HG02885 (cell line): ENCODE data around the gene GPR15LG.

Source experiments
- ATAC-seq: cut with Tn5 transposase; IDR thresholded peaks from one replicate; pipeline ENCODE4 v1.9.1; 2021; ENCODE audit warnings: mild to moderate bottlenecking; ENCODE audit not compliant: unreplicated experiment, poor library complexity

GPR15LG gene

GRCh38 chr10:84211566-84211965 is 38.0 kb downstream of the GPR15LG start:
- ATAC-seq, result no peak

GRCh38 chr10:84212014-84212413 is 38.4 kb downstream of the GPR15LG start:
- ATAC-seq, result no peak

GRCh38 chr10:84213076-84213475 is 39.5 kb downstream of the GPR15LG start:
- no peak for ATAC-seq

GRCh38 chr10:84214046-84214572 is 40.5 kb downstream of the GPR15LG start:
- no peak for ATAC-seq

GRCh38 chr10:84214612-84215235 is 41.1 kb downstream of the GPR15LG start:
- ATAC-seq, result peak; percentile 90

- ATAC-seq, result no peak
Measured at GRCh38 chr10:84216834-84217233, 43.2 kb downstream of the GPR15LG start.

- ATAC-seq, result no peak
Measured at GRCh38 chr10:84217746-84218145, 44.1 kb downstream of the GPR15LG start.

GRCh38 chr10:84221916-84222315 is 48.3 kb downstream of the GPR15LG start:
- ATAC-seq, result no peak

- ATAC-seq, result no peak
Measured at GRCh38 chr10:84224411-84225028, 50.9 kb downstream of the GPR15LG start.

- ATAC-seq, result no peak
Measured at GRCh38 chr10:84225427-84226173, 52.0 kb downstream of the GPR15LG start, which contains the start of gene LRIT2. TSS of gene LRIT2 (minus strand) at chr10:84225544. CDS start at chr10:84225520, 24 bp downstream.

GRCh38 chr10:84226616-84227015 is 53.0 kb downstream of the GPR15LG start:
- no peak for ATAC-seq

GRCh38 chr10:84227810-84228209 is 54.2 kb downstream of the GPR15LG start:
- ATAC-seq, result no peak

- ATAC-seq, result no peak
Measured at GRCh38 chr10:84230359-84230758, 56.8 kb downstream of the GPR15LG start.

GRCh38 chr10:84232376-84232775 is 58.8 kb downstream of the GPR15LG start:
- ATAC-seq, result no peak

GRCh38 chr10:84233940-84234339 is 60.3 kb downstream of the GPR15LG start:
- ATAC-seq, result no peak

GRCh38 chr10:84234479-84234878 is 60.9 kb downstream of the GPR15LG start:
- ATAC-seq, result no peak
